Tibial artery (tissue), 4 donors: ENCODE measurements around the gene LYST.

ENCODE experiments used
- DNase-seq, 2 donors: peaks; one replicate each; pipeline ENCODE4 v3.0.0-alpha.2; 2019
- H3K27ac ChIP-seq, 2 donors: fragments of 200-600 bp; sonication (generic) in 1 of 2; 1 replicate in 1 of 2; 2 replicates in 1 of 2; pipeline ENCODE4 v1.5.1; 2018 to 2019; ENCODE audit warnings: mild to moderate bottlenecking in 1 of 2
- H3K27me3 ChIP-seq, 2 donors: fragments of 200-600 bp; sonication (generic) in 1 of 2; one replicate each; pipeline versions ENCODE4 v1.5.1 to v1.6.0; 2016 to 2019
- H3K36me3 ChIP-seq, 3 donors: fragments of 200-600 bp; sonication (generic) in 2 of 3; one replicate each; pipeline ENCODE4 v1.5.1; 2016 to 2019; ENCODE audit warnings: mild to moderate bottlenecking in 2 of 3
- H3K4me1 ChIP-seq, 4 donors: fragments of 200-600 bp; sonication (generic) in 2 of 4; 1 replicate in 3 of 4; 2 replicates in 1 of 4; pipeline ENCODE4 v1.5.1; 2016 to 2019
- H3K4me3 ChIP-seq, 2 donors: fragments of 200-600 bp; sonication (generic) in 1 of 2; 1 replicate in 1 of 2; 2 replicates in 1 of 2; pipeline ENCODE4 v1.5.1; 2018 to 2019; ENCODE audit warnings: mild to moderate bottlenecking in 2 of 2
- H3K9me3 ChIP-seq, 3 donors: fragments of 200-600 bp; sonication (generic) in 1 of 3; one replicate each; pipeline ENCODE4 v1.5.1; 2016 to 2019
- CTCF ChIP-seq, 2 experiments: fragments of 200-600 bp in 1 of 2; fragments of 450-650 bp in 1 of 2; IDR thresholded peaks; one replicate each; pipeline ENCODE4 v1.5.1; 2017 to 2019; ENCODE audit warnings: antibody characterized with exemption in 2 of 2, mild to moderate bottlenecking in 1 of 2, moderate library complexity in 1 of 2
- intact Hi-C: fragments of 100-400 bp; cut with DNase I; formaldehyde crosslinking; loops from one replicate; pipeline ENCODE4 v1.15.0; 2023; ENCODE audit warnings: low total_unique reads

The LYST gene

GRCh38 chr1:235749755-235750300 lies 116.9 kb downstream of the LYST start:
- TF ChIP-seq CTCF (IDR thresholded peaks at IDR 0.05) = no peak
- no peaks in the 10 kb centered on the region for H3K4me1 ChIP-seq
- H3K27me3 ChIP-seq = no peaks in the 10 kb centered on the region
- H3K9me3 ChIP-seq = no peaks in the 10 kb centered on the region
- peaks cover 28 to 57% (median 56%) of the 10 kb centered on the region in 3 donors for H3K36me3 ChIP-seq
- H3K4me3 ChIP-seq = no peak overlapping the region
- H3K27ac ChIP-seq = no peak overlapping the region
- intact Hi-C loops = no loop called here
- no peak for DNase-seq

- no peak for TF ChIP-seq CTCF (IDR thresholded peaks at IDR 0.05)
- peaks cover 28 to 55% (median 46%) of the 10 kb centered on the region in 3 donors for H3K36me3 ChIP-seq
- DNase-seq = no peak
- intact Hi-C loops = no loop called here
- H3K27ac ChIP-seq = no peak overlapping the region
- no peaks in the 10 kb centered on the region for H3K4me1 ChIP-seq
- no peaks in the 10 kb centered on the region for H3K9me3 ChIP-seq
- H3K4me3 ChIP-seq = no peak overlapping the region
- H3K27me3 ChIP-seq = no peaks in the 10 kb centered on the region
Measured at GRCh38 chr1:235748747-235749146, 118.0 kb downstream of the LYST start.

- Histone ChIP-seq H3K36me3 (peaks cover 39 to 61% (median 39%) of the 10 kb centered on the region in 3 donors), H3K27ac (no peak overlapping the region), H3K4me3 (no peak overlapping the region), H3K9me3 (no peaks in the 10 kb centered on the region), H3K27me3 (no peaks in the 10 kb centered on the region), H3K4me1 (no peaks in the 10 kb centered on the region)
- DNase-seq = no peak
- intact Hi-C loops = no loop called here
- TF ChIP-seq CTCF (IDR thresholded peaks at IDR 0.05) = no peak
Measured at GRCh38 chr1:235746245-235746644, 120.5 kb downstream of the LYST start.

GRCh38 chr1:235745503-235746136 lies 121.1 kb downstream of the LYST start:
- Histone ChIP-seq H3K27ac (no peak overlapping the region), H3K4me3 (no peak overlapping the region), H3K36me3 (peaks cover 33 to 57% (median 33%) of the 10 kb centered on the region in 3 donors), H3K4me1 (no peaks in the 10 kb centered on the region), H3K27me3 (no peaks in the 10 kb centered on the region), H3K9me3 (no peaks in the 10 kb centered on the region)
- no peak for TF ChIP-seq CTCF (IDR thresholded peaks at IDR 0.05)
- intact Hi-C loops = no loop called here
- DNase-seq = no peak

GRCh38 chr1:235742914-235743599 lies 123.6 kb downstream of the LYST start:
- no peak for TF ChIP-seq CTCF (IDR thresholded peaks at IDR 0.05)

More at GRCh38 chr1:235742914-235743599, 123.6 kb downstream of the LYST start:
- intact Hi-C loops = no loop called here
- no peak for DNase-seq
- Histone ChIP-seq H3K27me3 (no peaks in the 10 kb centered on the region), H3K4me1 (peaks cover 0 to 4% (median 0%) of the 10 kb centered on the region in 4 donors), H3K9me3 (no peaks in the 10 kb centered on the region), H3K27ac (no peak overlapping the region), H3K4me3 (no peak overlapping the region), H3K36me3 (peaks cover 33 to 56% (median 37%) of the 10 kb centered on the region in 3 donors)
